Measurements from ENCODE around the gene C19orf25.
A peak's percentile ranks its signal among the peaks of the same experiment; 100 is the strongest.
"Not testable (repeated sequence)": the region's sequence is repeated elsewhere in the genome, so short reads cannot be mapped to it uniquely, and the experiment has no call there.

C19orf25 gene

DNA sequence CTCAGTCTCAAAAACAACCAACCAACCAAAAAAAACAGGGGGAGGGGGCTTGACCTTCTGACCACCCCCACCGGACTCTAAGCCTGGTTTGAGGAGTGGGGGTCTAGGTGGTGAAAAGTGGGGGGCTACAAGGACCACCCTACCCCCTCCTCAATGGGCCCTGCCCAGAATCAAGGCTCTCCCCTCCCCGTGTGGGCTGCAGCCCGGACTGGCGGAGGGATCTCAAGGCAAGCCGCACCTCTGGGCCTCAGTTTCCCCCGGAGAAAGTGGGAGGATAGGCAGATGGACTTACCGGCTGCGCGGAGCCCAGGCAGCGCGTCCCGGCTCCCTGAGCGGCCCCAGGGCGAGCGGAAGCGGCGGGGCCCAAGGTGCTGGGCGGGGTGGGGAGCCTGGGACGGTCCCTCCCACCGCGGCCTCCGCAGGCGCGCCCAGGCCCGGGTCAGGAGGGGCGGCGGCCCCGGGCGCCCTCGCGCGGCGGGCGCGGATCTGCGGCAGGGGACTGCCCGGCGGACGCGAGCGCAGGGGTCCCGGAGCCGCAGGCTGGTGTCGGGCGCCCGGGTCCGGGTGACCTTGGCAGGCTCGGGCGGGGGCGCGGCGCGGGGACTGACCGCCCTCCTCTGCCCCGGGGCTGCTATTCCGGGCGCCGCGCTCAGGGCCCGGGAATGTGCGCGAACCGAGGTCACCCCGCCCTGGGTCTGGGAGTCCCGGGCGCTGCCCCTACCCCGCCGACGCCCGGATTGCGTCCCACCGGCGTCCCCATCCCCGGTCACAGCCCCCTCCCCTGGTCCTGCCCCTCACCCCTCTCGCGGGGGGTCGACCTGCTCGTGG, 33.9 kb upstream of the C19orf25 start, which contains the start of gene ADAMTSL5:
TSS of gene ADAMTSL5 (minus strand) at position 349 of the 828 bp plus-strand sequence. CDS start 2,076 bp downstream, outside the sequence.
- DNase-seq (ENCODE audit: low spot score), result no peak

DNA sequence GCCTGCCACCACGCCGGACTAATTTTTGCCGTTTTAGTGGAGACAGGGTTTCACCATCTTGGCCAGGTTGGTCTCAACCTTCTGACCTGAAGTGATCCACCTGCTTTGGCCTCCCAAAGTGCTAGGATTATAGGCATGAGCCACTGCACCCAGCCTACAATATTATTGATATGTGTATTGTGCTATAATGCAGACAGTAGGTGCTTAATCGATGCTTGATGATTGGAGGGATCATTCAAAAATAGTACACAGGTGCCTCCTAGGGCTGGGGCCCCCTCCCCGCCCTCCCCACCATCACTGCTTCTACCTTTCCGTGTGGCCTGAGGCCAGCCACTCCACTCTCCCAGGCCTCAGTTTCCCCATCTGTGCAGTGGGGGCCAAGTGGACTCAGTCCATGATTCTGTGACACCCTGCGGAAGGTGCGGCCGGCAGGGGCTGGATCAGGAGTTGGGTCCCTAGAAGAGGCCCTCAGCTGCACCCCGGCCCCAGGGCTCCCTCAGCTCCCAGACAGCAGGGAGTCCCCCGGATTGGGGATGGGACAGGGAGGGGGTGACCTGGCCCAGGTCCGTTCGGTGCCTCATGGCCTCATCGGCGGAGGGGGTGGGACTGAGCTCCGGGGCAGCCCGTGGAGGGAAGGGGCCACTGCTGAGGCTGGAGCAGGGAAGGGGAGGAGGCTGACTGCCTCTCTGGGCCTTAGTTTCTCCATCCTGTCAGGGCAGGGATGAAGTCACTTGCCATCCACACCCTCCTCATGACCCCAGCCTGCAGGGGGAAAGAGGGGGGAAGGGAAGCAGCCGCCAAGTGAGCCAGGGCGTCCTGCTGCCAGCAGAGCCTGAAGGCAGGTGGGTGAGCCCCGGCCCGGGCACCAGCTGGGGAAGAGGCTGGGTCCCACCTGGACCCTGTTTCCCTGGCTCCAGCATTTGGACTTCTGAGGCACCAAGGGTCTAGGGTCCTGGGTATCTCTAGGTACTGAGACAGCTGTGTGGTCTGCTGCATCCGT, 32.6 kb upstream of the C19orf25 start:
- no peak for DNase-seq (ENCODE audit: low spot score)

DNA sequence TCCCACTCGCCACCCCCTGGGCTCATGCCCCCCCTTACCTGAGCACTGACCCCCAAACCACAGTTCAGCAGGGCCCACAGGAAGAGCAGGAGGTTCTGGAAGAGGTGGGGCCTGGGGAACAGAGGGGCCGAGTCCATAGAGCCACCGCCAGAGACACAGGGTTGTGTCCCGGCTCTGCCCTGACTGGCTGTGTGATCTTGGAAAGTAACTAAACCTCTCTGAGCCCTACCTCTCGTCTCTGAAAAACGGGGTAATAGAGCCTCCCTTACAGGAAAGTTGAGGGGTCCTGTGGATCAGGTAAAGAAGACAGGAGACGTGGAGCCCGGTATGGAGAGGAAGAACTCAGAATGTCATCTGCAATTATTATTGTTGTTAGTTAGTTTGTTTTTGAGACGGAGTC, 31.8 kb upstream of the C19orf25 start:
- DNase-seq (ENCODE audit: low spot score), result no peak

DNA sequence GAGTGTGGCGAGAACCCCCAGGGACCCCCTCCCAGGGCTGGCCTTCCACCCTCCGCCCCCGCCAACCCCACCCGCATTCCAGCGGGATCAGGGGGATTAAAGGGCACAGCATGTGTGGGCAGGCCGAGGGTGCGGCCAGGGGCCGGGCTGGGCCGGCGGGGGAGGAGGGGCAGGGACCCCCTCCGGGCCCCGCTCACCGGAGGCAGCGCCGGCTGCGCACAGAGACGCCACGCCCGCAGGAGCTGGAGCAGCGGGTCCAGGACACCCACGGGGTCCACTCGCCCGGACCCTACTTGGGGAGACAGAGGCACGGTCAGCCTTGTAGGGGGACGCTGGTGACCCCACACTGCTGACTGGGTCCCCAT, 31.4 kb upstream of the C19orf25 start:
- DNase-seq (ENCODE audit: low spot score), result no peak

DNA sequence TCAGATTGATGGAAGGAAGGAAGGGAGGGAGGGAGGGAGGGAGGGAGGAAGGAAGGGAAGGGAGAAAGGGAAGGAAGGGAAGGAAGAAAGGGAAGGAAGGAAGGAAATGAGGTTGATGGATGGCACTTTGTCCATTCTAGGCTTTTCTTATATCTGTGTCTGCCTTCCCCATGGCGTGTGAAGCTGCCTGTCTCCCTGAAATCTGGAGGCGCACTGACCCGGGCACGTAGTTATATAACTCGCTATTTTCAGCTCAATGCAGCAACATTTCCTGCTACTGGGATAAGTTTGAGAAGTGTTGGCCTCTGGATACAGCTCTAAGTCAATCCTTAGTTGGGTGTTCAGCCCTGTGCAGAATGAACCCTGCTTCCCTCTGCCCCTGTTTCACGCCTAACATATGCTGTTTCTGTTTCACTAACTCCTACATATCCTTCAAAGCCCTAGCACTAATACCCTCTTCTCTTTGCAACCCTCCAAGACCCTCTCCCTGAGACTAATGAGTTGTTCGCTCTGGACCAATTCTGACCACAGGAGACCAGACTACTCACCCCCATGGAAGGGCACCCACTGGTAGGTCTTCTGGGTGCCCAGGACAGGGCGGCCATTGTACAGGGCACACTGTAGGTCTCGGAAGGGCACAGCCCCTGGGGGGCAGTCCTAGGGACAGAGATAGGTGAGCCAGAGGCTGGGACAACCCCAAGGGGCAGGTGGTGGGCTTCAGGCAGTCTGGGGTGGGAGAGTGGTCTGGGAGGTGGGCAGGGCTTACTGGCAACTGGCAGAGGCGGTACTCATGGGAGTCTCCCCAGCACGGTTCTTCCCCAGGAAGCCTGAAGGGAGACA, 30.8 kb upstream of the C19orf25 start:
- no peak for DNase-seq (ENCODE audit: low spot score)

DNA sequence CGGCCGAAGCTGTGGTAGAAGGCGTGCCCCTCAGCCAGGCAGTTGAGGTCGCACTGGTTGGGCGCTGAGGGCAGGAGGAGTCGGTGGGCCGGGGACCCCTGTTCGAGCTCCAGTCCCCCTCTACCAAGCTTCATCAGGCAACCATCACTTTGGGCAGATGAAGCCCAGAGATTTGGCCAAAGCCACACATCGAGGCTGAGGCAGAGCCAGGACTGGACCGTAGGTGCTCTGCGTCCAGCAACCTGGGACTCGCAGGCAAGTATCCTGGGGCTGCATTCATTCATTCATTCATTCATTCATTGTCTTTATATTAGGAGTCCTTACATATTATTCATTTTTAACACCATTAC, 29.5 kb upstream of the C19orf25 start:
- DNase-seq (ENCODE audit: low spot score), result no peak

DNA sequence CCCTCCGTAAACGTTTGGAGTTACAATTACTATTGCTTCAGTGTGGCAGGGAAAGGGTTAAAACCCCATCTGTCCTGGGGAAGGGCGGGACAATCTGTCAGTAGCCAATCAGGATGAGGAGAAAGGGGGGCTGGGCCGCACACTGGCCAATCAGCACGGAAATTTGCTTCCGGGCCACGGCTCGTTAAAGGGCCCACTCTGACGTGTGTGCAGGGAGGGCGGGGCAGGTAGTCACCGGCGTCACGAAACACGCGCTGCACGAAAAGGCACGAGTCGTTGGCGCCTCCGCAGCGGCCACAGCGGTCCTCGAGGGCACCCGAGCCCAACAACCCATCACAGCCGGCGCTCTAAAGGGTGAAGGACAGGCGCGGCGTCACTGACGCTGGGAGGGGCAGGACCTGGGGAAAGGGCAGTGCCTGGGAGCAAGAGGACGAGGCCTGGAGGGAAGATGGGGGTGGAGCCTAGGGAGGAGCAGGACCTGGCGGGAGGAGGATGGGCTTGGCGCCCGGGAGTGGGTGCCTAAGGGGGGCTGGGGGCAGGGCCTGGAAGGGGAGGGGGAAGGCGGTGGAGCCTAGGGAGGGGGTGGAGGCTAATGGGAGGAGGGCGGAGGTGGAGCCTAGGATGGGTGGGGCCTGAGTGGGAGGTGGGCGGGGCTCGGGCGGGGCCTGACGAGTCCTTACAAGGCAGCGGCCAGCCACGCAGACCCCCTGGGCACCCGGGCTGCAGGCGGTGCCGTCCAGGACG, 28.9 kb upstream of the C19orf25 start:
- DNase-seq (ENCODE audit: low spot score), result peak; percentile 88

DNA sequence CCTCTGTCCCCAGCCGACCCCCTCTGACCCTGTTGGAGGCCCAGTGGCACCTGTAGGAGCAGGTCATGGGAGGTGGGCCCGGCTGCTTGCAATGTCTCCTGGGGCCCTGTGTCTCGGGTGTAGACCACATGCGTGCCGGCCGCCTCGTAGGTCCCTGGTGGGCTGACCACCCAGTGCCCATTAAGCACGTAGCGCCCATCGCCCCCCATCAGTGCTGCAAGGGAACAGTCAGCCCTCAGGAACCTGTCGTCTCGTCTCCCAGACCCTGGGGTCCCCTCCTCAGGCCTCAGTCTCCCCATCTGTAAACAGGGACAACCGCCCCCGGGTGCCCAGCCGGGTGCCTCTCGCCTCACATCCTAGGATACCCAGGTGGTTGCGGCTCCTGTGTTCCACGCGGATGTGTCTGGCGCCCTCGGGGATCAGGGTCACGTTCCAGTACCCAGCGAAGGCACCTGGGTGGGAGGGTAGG, 28.2 kb upstream of the C19orf25 start:
- no peak for DNase-seq (ENCODE audit: low spot score)

DNA sequence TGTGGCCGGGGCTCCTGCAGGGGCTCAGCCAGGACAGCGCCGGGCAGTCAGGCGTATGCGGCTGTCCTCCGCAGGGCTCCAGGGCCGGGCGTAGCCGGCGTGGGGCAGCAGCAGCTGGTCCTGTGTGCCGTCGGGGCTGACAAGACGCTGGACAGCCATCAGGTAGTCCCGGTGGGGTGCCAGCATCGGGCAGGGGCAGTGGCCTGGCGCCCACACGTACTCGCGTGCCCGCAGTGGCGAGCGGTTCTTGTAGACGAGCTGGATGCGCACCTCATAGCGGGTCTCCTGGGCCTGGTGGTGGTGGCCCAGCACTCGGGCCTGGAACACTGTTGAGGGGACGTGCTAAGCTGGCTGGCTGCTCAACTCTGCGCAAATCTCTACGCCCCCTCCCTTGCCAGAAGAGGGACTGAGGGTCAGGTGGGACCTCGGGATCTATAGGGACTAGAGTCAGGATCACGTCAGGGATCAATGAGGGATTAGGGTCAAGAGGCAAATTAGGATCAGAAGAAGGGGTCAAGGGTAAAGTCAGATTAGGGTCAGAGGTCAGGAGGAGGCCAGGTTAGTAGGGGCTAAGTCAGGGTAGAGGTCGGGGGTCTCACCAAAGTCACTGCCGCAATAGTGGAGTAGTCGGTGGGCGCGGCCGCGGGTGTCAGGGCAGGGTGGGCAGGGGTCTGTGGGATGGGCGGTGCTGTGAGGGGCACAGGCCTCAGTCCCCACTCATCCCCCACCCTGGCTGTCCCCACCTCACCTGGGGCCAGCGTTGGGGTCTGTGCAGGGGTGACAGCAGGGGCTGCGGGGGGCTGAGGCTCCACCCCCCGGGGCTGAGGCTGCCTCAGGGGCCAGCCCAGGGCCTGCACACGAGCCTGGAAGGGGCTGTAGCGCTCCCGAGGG, 27.2 kb upstream of the C19orf25 start:
- DNase-seq (ENCODE audit: low spot score), result no peak

DNA sequence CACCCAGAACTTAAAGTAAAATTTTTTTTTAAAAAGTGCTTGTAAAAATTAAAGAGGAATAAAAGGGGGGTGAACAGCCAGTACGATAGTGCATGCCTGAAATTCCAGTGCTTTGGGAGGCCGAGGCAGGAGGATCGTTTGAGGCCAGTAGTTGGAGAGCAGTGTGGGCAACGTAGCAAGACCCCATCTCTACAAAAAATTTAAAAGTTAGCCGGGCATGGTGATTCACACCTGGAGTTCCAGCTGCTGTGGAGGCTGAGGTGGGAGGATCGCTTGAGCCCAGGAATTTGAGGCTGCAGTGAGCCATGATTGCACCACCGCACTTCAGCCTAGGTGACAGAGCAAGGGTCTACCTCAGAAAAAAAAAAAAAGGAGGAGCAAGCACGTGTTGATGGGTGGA, 26.0 kb upstream of the C19orf25 start:
- no peak for DNase-seq (ENCODE audit: low spot score)

DNA sequence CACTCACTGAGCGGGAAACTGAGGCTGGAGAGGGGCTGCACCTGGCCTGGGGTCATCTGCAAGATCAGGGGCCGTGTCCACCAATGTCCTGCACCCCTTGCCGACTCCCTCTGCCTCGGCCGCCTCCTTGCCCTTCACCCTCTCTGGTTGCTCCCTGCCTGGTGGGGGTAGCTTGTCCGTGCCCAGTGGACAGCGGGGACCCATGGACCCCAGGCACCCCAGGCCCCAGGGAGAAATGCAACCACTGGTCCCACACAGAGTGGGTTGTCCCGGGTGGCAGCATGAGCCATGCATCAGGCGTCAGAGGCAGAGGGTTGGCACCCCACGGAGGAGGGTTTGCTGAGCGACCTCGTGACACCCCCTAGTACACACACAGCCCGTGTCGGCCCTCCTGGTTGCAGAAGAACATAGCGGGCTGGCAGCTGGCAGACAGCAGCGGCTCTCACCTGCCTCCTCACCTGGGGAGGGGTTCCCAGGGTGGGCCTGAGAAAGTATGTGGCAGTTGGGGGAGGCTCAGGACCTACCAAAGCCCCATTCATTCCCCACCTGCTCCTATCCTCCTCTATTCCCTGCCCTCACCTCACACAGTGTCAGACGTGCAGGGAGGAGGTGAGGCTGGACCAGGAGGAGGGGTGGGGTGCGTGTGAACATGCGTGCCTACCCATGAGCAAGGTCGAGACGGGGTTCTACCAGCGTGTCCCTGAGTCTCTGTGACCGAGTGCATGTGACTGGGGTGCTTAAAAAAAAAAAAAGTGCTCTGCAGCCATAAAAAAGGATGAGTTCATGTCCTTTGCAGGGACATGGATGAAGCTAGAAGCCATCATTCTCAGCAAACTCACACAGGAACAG, 25.1 kb upstream of the C19orf25 start:
- no peak for DNase-seq (ENCODE audit: low spot score)

DNA sequence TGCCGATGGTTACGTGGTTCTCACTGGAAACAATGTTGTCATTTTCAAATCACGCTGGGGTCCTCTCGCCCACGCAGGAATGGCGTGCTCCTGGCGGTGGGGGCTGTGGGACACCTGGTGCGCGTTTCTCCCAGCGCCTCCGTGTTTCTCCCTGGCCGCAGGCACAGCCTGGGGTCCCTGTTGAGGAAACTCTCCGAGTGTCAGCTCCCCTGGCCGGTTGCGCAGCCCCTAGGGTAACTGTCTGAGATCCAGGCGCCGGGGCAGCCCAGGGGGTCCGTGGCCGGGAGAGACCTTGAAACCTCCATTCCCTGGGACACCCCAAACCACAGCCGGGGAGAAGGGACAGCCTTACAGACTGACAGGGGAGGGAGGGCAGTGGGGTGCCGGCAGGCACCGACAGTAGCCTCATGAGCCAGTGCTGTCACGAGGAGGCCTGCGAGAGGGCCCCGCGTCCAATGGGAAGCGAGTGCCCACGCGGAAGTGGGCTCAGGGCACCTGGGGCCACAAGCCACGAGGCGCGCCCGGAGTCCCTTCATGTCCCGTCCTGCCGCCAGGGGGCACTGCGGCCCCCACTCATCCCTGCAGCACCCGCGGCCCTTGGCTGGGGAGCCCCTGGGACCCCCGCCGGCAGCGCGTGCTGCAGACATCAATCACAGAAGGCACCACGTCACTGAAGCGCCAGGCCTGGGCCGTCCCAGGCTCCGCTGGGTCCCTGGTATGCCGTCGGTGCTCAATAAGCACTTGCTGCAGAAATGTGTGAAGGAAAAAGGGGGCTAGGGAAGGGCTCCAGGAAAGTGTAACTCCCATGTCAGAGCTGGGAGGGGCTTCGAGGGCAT, 24.3 kb upstream of the C19orf25 start:
- no peak for DNase-seq (ENCODE audit: low spot score)

DNA sequence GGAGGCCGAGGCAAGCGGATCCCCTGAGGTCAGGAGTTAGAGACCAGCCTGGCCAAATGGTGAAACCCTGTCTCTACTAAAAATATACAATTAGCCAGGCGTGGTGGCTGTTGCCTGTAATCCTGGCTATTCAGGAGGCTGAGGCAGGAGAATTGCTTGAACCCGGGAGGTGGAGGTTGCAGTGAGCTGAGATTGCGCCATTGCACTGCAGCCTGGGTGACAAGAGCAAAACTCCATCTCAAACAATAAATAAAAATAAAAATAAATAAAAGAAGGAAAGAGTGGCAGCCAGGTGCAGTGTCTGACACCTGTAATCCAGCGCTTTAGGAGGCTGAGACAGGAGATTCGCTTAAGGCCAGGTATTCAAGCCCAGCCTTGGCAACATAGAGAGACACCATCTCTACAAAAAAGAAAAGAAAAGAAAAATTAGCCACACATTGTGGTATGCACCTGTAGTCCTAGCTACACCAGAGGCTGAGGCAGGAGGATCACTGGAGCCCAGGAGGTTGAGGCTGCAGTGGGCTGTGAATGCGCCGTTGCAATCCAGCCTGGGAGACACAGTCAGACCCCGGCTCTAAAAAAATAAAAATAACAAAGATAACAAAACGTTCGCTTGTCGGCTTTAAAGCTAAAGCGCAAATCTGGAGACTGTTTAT, 23.5 kb upstream of the C19orf25 start:
- DNase-seq (ENCODE audit: low spot score), result no peak

DNA sequence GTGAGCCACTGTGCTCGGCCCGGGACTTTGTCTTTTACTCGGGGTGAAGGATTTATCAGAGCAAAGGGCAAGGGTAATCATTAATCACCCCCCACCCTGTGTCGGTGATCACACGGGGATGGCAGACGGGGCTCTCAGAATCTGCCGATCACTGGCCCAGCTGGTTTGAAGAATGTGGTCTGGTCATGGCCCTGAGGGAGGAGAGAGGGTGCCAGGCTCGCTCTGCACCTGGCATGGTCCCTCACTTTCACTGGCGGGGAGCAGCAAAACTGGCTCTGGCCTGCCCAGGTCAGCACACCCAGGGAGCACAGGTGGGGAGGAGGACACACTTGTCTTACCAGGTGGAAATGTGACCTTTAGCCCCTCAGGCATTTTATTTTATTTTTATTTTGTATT, 22.2 kb upstream of the C19orf25 start:
- no peak for DNase-seq (ENCODE audit: low spot score)

DNA sequence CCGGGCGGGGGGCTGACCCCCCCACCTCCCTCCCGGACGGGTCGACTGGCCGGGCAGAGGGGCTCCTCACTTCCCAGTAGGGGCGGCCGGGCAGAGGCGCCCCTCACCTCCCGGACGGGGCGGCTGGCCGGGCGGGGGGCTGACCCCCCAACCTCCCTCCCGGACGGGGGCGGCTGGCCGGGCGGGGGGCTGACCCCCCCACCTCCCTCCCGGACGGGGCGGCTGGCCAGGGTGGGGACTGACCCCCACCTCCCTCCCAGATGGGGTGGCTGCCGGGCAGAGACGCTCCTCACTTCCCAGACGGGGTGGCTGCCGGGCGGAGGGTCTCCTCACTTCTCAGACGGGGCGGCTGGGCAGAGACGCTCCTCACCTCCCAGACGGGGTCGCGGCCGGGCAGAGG, 20.2 kb upstream of the C19orf25 start:
- not testable (repeated sequence) for DNase-seq (ENCODE audit: low spot score)

DNA sequence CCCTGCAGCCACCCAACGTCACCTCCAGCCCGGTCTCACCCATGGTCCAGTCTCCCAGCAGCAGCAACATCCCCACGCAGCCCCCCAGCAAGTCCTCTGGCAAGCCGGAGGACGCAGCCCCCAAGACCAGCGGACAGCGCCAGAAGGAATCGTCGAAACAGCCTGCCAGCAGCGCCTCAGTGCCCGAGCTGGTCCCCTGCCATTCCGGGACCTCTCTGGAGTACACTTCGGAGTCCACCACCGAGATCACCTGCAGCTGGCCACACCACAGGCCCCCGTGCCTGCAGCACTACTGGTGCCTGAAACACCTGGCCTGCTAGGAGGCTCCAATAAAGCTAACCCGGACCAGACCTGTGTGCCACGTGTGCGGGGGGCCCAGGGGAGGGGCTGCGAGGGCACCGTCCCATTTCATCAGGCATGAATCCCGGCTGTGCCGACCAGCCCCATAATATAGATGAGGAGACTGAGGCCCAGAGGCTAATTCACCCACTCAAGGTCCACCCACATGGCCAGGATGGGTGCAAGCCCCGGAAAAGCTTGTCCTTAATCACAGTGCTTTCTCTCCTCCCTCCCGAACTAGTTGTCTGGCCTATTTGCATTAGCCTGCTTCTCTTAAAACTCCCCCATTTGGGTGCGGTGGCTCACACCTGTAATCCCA, 18.7 kb upstream of the C19orf25 start:
- DNase-seq (ENCODE audit: low spot score), result no peak

Data from kidney capillary endothelial cell (primary cell).